ENCODE results near the gene KLHL17. TPM values are rescaled to one million over a fixed set of nuclear protein-coding genes. Genes with fewer than 3 reads are reported as not detected.
A peak's percentile ranks its signal among the peaks of the same experiment; 100 is the strongest.

KLHL17 gene
- total RNA-seq, 1 donor from 2014 or later = 4.5 TPM

- peak; percentile 43 for DNase-seq (ENCODE audit: low read depth)
- no peak for FAIRE-seq
- no peaks in the 10 kb centered on the region for H3K27me3 ChIP-seq (ENCODE audit: control insufficient read depth, insufficient read depth, low read length)
Measured at GRCh38 chr1:995665-996633, 35.6 kb downstream of the KLHL17 start.

GRCh38 chr1:996851-997712 lies 36.7 kb downstream of the KLHL17 start:
- no peak for FAIRE-seq
- no peak for DNase-seq (ENCODE audit: low read depth)
- Histone ChIP-seq H3K36me3 (ENCODE audit: control insufficient read depth, insufficient read depth, low read length) (no peaks in the 10 kb centered on the region), H3K27me3 (ENCODE audit: control insufficient read depth, insufficient read depth, low read length) (no peaks in the 10 kb centered on the region), H3K4me3 (ENCODE audit: low read depth, low read length) (no peak overlapping the region)
- no peak for TF ChIP-seq CTCF (IDR thresholded peaks at IDR 0.05; ENCODE audit: insufficient read depth, low read length, severe bottlenecking)

More at GRCh38 chr1:995665-996633, 35.6 kb downstream of the KLHL17 start:
- H3K4me3 ChIP-seq (ENCODE audit: low read depth, low read length) = no peak overlapping the region
- no peak for TF ChIP-seq CTCF (IDR thresholded peaks at IDR 0.05; ENCODE audit: insufficient read depth, low read length, severe bottlenecking)
- H3K36me3 ChIP-seq (ENCODE audit: control insufficient read depth, insufficient read depth, low read length) = no peaks in the 10 kb centered on the region

- no peak for DNase-seq (ENCODE audit: low read depth)
- Histone ChIP-seq H3K4me3 (ENCODE audit: low read depth, low read length) (no peak overlapping the region), H3K27me3 (ENCODE audit: control insufficient read depth, insufficient read depth, low read length) (no peaks in the 10 kb centered on the region), H3K36me3 (ENCODE audit: control insufficient read depth, insufficient read depth, low read length) (no peaks in the 10 kb centered on the region)
- FAIRE-seq = no peak
- TF ChIP-seq CTCF (IDR thresholded peaks at IDR 0.05; ENCODE audit: insufficient read depth, low read length, severe bottlenecking) = no peak
Measured at GRCh38 chr1:997713-997992, 37.3 kb downstream of the KLHL17 start.

GRCh38 chr1:997993-998744 lies 37.8 kb downstream of the KLHL17 start:
- DNase-seq (ENCODE audit: low read depth) (no peak), FAIRE-seq (no peak)
- H3K4me3 ChIP-seq (ENCODE audit: low read depth, low read length) = peak overlapping the region; percentile 72
- no peaks in the 10 kb centered on the region for H3K36me3 ChIP-seq (ENCODE audit: control insufficient read depth, insufficient read depth, low read length)
- no peak for TF ChIP-seq CTCF (IDR thresholded peaks at IDR 0.05; ENCODE audit: insufficient read depth, low read length, severe bottlenecking)
- H3K27me3 ChIP-seq (ENCODE audit: control insufficient read depth, insufficient read depth, low read length) = no peaks in the 10 kb centered on the region

GRCh38 chr1:998745-998994 lies 38.3 kb downstream of the KLHL17 start:
- H3K4me3 ChIP-seq (ENCODE audit: low read depth, low read length) = peak overlapping the region; percentile 72
- H3K27me3 ChIP-seq (ENCODE audit: control insufficient read depth, insufficient read depth, low read length) = no peaks in the 10 kb centered on the region
- H3K36me3 ChIP-seq (ENCODE audit: control insufficient read depth, insufficient read depth, low read length) = no peaks in the 10 kb centered on the region
- no peak for FAIRE-seq
- no peak for DNase-seq (ENCODE audit: low read depth)
- no peak for TF ChIP-seq CTCF (IDR thresholded peaks at IDR 0.05; ENCODE audit: insufficient read depth, low read length, severe bottlenecking)
